GM19372 (cell line): ENCODE data around the gene CLDN9.

ENCODE experiments used
- ATAC-seq: cut with Tn5 transposase; IDR thresholded peaks from one replicate; pipeline ENCODE4 v1.9.1; 2021; ENCODE audit warnings: mild to moderate bottlenecking, low read depth, moderate library complexity; ENCODE audit not compliant: unreplicated experiment

Gene CLDN9

GRCh38 chr16:2973605-2974318 lies 39.0 kb upstream of the CLDN9 start:
- no peak for ATAC-seq

- no peak for ATAC-seq
Measured at GRCh38 chr16:2974319-2975056, 38.2 kb upstream of the CLDN9 start.

- ATAC-seq = no peak
Measured at GRCh38 chr16:2975161-2975795, 37.4 kb upstream of the CLDN9 start.

- ATAC-seq = no peak
Measured at GRCh38 chr16:2976201-2976600, 36.5 kb upstream of the CLDN9 start.

GRCh38 chr16:2976673-2977072 lies 36.0 kb upstream of the CLDN9 start:
- no peak for ATAC-seq

- ATAC-seq = no peak
Measured at GRCh38 chr16:2977440-2977839, 35.3 kb upstream of the CLDN9 start.

- no peak for ATAC-seq
Measured at GRCh38 chr16:2979669-2980226, 33.0 kb upstream of the CLDN9 start.

GRCh38 chr16:2980227-2981176 lies 32.2 kb upstream of the CLDN9 start, which contains the start of gene PKMYT1:
PKMYT1 (minus strand) TSS chr16:2980446; CDS start chr16:2979657, 789 bp downstream.
- peak; percentile 86 for ATAC-seq

- ATAC-seq = no peak
Measured at GRCh38 chr16:2981177-2981898, 31.4 kb upstream of the CLDN9 start.

- ATAC-seq = no peak
Measured at GRCh38 chr16:2981899-2982250, 30.8 kb upstream of the CLDN9 start.

- ATAC-seq = no peak
Measured at GRCh38 chr16:2982402-2982801, 30.3 kb upstream of the CLDN9 start.

GRCh38 chr16:2983706-2984136 lies 29.0 kb upstream of the CLDN9 start:
- no peak for ATAC-seq

GRCh38 chr16:2985462-2985861 lies 27.3 kb upstream of the CLDN9 start:
- ATAC-seq = no peak

GRCh38 chr16:2985893-2986355 lies 26.8 kb upstream of the CLDN9 start:
- no peak for ATAC-seq

- no peak for ATAC-seq
Measured at GRCh38 chr16:2986623-2987188, 26.0 kb upstream of the CLDN9 start.

- ATAC-seq = no peak
Measured at GRCh38 chr16:2987286-2987685, 25.4 kb upstream of the CLDN9 start.

GRCh38 chr16:2987833-2988232 lies 24.9 kb upstream of the CLDN9 start:
- no peak for ATAC-seq

GRCh38 chr16:2988590-2989099 lies 24.1 kb upstream of the CLDN9 start:
- no peak for ATAC-seq

- ATAC-seq = no peak
Measured at GRCh38 chr16:2990891-2991290, 21.8 kb upstream of the CLDN9 start.
